ENCODE results near the gene TFPT. TPM values are rescaled to one million over a fixed set of nuclear protein-coding genes. Genes with fewer than 3 reads are reported as not detected.

TFPT gene, protein sequence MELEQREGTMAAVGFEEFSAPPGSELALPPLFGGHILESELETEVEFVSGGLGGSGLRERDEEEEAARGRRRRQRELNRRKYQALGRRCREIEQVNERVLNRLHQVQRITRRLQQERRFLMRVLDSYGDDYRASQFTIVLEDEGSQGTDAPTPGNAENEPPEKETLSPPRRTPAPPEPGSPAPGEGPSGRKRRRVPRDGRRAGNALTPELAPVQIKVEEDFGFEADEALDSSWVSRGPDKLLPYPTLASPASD
- 10.0 and 10.3 TPM in 2 replicates for total RNA-seq (2014; rRNA removed; shearing (Covaris generic))

DNA sequence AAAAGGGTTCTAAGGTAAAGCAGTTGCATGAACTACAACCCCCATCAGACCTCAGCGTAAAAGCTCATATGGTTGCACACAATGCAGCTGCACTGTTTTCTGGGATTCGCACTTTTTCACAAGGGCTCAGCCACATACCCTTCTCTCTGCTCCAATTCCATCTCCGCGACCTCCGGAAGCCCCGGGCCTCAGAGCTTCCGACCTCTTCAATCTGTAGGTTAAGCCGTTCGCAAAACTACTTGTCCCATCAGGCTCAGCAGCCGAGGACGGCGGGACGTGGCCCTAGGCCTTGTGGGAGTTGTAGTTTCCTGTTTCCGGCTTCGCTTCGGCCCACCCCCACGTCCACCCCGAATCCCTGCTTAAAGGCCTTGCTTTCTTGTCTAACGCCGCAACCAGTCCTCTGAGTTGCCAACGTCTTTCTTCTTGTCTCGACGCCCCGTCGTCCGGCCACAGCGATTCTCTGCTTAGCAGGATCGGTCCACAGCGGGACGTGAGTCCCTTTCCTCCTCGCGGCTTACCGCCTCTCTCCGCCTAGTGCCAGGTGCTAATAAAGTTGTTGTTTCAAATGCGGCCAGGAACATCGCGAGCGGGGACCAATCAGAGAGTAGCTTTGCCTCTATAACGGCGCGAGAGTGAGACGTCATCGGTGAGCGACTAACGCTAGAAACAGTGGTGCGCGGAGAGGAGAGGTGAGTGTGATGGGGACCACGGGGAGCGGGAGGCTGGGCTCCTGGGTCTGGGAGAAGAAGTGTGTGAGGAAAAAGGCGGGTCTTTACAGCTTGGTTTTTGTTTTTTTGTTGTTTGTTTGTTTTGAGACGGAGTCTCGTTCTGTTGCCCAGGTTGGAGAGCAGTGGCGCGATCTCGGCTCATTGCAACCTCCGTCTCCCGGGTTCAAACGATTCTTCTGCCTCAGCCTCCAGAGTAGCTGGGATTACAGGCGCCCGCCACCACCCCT, at the start of gene TFPT, which contains the start of gene PRPF31:
Gene TFPT, minus strand, starts transcription at position 549 of the 955 bp plus-strand sequence. Its CDS starts 388 bp downstream, at position 161.
Gene PRPF31, plus strand, starts transcription at position 646 of the 955 bp plus-strand sequence. CDS start 2,525 bp downstream, outside the sequence.
- Histone ChIP-seq H3K27me3 (no peaks in the 10 kb centered on the region), H3K9me3 (replicated peaks) (no peaks in the 10 kb centered on the region), H3K36me3 (peaks cover 12% of the 10 kb centered on the region; the same call in 1 of the 2 replicates), H3K27ac (peak within 1 kb of the TSS; percentile 72), H3K4me3 (peak within 1 kb of the TSS; percentile 69), H3K4me1 (peaks cover 3% of the 10 kb centered on the region; the same call in 1 of the 2 replicates)
- DNase-seq, result peak; percentile 96 to 99

DNA sequence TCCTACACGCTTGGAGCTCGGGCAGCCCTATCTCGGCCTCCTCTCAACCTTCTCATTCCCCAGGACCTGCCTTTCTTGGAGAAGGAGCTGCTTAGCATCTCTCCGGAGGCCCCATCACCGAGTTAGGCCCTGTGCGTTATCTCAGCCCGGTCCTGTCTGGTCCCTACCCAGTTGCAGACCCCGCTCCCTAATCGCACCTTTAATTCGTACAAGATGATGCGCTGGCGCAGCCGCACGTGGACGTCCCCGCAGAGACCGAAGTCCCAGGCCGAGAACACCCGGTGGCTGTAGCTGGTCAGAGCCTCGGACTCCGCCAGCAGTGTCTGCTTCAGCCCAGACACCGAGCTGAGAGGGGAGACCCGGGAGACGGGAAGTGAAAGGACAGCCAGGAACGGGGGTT, 49.8 kb upstream of the TFPT start:
- H3K9me3 ChIP-seq (replicated peaks), result 0 out of 2 replicates have a peak, but pooled peaks cover 4% of the 10 kb centered on the region
- H3K27ac ChIP-seq, result no peak overlapping the region
- no peak overlapping the region for H3K4me3 ChIP-seq
- H3K27me3 ChIP-seq, result no peaks in the 10 kb centered on the region
- H3K36me3 ChIP-seq, result no peaks in the 10 kb centered on the region
- H3K4me1 ChIP-seq, result no peaks in the 10 kb centered on the region; the same call in 1 of the 2 replicates
- DNase-seq, result no peak

DNA sequence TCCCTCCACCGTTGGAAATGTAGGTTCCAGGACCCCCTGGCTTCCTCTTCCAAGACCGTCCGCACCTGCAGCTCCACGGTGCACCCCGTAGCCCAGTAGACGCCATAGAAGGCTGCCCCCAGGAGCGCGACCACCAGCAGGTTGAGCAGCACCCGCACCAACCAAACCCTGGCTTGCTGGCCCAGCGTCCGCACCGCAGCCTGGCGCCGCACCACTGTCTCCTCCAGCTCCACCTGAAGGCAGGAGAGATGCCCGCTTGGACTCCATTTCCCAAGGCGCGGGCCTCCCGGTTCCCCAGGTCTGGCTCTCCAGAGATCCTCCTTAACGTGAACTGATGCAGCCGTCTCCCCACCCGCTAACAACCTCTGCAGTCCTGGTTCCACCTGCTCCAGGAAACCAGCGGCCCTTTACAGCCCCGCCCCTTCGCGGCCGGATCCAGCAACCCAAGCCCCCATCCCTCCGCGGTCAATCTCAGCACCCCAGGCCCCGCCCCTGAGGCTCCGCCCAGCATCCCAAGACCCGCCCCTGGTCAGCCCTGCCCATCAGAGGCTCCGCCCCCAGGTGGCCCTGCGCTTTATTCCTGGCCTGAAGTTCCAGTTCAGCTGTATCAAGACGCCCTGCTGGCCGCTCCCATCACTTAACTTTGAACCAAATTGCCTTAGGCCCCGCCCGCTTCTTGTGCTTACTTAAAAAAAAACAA, 49.1 kb upstream of the TFPT start:
- H3K27me3 ChIP-seq, result no peaks in the 10 kb centered on the region
- no peak for DNase-seq
- H3K4me1 ChIP-seq, result no peaks in the 10 kb centered on the region; the same call in 1 of the 2 replicates
- H3K4me3 ChIP-seq, result no peak overlapping the region
- no peaks in the 10 kb centered on the region for H3K36me3 ChIP-seq
- H3K9me3 ChIP-seq (replicated peaks), result 0 out of 2 replicates have a peak, but pooled peaks cover 4% of the 10 kb centered on the region
- H3K27ac ChIP-seq, result no peak overlapping the region

DNA sequence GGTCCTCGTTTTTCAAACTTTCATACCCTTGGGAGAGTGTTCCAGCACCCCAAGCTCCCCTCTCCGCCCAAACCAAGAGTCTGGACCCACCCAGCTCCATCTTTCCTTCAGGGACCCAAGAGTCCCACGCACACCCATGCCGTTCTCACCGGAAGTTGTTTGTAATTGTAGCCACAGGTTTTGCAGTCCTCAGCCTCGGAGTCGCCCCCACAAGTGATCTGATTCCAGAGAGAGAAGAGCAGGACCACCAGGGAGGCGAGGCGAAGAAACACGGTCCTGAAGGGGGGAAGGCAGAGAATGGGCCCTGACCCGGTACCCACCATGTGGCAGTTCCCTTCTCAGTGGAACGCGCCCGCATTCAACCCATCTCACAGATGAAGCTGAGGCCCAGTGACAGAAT, 47.4 kb upstream of the TFPT start:
- H3K9me3 ChIP-seq (replicated peaks), result 0 out of 2 replicates have a peak, but pooled peaks cover 4% of the 10 kb centered on the region
- no peaks in the 10 kb centered on the region for H3K36me3 ChIP-seq
- no peaks in the 10 kb centered on the region for H3K27me3 ChIP-seq
- H3K27ac ChIP-seq, result no peak overlapping the region
- no peak overlapping the region for H3K4me3 ChIP-seq
- H3K4me1 ChIP-seq, result peaks cover 8% of the 10 kb centered on the region
- DNase-seq, result no peak

DNA sequence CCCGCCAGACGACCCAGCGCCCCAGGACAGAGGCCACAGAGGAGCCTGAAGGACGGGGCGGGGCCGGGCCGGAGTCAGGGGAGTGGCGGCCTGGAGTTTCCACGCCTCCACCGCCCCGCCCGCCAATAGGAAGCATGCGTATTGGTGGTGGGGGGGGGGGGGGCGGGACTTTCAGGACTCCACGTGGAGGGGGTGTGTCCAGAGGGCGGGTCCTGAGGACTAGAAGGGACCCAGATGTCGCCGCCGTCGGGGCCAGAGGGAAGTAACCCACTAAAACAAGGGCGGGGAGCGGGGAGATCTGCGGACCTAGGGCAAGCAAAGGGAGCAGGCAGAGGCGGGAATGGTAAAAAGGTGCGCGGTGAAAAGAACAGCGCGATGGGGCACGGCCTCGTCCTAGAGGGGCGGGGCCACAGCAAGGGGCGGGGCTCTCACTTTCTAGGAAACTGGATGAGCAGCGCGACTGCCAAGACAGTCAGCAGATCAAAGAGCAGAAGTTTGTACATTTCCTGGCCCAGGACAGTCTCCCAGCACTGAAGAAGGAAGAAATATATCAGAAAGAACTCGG, 46.9 kb upstream of the TFPT start:
- 0 out of 2 replicates have a peak, but pooled peaks cover 4% of the 10 kb centered on the region for H3K9me3 ChIP-seq (replicated peaks)
- peaks cover 8% of the 10 kb centered on the region for H3K4me1 ChIP-seq
- H3K27ac ChIP-seq, result no peak overlapping the region
- DNase-seq, result no peak
- H3K27me3 ChIP-seq, result no peaks in the 10 kb centered on the region
- H3K36me3 ChIP-seq, result peaks cover 3% of the 10 kb centered on the region; the same call in 1 of the 2 replicates
- no peak overlapping the region for H3K4me3 ChIP-seq

DNA sequence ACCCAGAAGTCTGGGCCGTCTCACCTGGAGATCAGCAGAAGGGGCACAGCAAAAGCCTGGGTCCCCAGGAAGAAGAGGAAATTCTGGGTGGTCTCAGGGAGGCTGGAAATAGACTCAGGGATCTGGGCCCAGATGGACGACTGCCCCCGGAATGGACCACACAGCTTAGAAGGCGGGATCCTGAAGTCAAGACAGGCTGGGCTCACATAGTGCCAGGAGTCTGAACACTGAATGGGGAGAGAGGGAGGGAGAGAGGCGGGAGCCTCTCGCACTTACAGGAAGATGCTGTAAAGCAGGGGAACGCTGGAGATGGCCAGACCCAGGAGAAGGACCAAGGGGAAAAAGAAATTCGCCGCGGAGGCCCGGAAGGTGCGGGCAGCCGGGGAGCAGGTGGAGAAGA, 45.4 kb upstream of the TFPT start:
- DNase-seq, result no peak
- 0 out of 2 replicates have a peak, but pooled peaks cover 4% of the 10 kb centered on the region for H3K9me3 ChIP-seq (replicated peaks)
- H3K36me3 ChIP-seq, result peaks cover 15% of the 10 kb centered on the region
- peak overlapping the region; percentile 88 for H3K4me3 ChIP-seq
- H3K27ac ChIP-seq, result no peak overlapping the region
- peaks cover 8% of the 10 kb centered on the region for H3K4me1 ChIP-seq
- no peaks in the 10 kb centered on the region for H3K27me3 ChIP-seq

DNA sequence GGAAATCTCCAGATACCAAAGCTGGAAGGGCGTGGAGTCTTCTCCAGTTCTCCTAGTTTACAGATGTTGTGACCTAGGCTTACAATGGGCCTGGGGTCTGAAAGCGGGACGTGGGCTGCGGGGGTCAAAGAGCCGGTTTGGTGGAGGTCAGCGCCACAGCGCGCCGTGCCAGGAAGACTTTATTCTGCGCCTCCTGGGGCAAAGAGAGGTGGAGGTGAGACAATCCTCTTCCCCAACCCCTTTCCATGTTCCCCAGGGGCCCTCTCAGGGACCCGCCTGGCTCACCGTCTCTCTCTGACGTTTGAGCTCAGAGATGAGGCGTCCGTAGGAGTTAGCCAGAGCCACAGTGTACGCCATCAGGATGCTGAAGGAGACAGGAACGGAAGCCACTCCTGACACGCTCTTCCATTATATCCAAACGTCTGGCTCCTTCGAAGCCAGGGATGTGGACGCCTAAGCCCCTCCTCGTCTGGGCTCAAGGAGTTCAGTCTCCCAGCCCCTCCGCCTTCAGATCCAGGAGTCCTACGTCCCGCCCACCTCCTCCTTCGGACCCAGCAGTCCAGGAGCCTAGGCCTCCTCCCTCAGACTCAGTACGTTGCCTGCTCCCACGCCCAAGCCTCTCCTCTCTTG, 44.8 kb upstream of the TFPT start:
- H3K27me3 ChIP-seq, result no peaks in the 10 kb centered on the region
- H3K9me3 ChIP-seq (replicated peaks), result 0 out of 2 replicates have a peak, but pooled peaks cover 4% of the 10 kb centered on the region
- H3K4me3 ChIP-seq, result peak overlapping the region; percentile 88
- peak in 1 of 2 experiments; percentile 49 for DNase-seq
- peaks cover 18% of the 10 kb centered on the region for H3K36me3 ChIP-seq
- peak overlapping the region; percentile 35 for H3K27ac ChIP-seq
- peaks cover 8% of the 10 kb centered on the region for H3K4me1 ChIP-seq

DNA sequence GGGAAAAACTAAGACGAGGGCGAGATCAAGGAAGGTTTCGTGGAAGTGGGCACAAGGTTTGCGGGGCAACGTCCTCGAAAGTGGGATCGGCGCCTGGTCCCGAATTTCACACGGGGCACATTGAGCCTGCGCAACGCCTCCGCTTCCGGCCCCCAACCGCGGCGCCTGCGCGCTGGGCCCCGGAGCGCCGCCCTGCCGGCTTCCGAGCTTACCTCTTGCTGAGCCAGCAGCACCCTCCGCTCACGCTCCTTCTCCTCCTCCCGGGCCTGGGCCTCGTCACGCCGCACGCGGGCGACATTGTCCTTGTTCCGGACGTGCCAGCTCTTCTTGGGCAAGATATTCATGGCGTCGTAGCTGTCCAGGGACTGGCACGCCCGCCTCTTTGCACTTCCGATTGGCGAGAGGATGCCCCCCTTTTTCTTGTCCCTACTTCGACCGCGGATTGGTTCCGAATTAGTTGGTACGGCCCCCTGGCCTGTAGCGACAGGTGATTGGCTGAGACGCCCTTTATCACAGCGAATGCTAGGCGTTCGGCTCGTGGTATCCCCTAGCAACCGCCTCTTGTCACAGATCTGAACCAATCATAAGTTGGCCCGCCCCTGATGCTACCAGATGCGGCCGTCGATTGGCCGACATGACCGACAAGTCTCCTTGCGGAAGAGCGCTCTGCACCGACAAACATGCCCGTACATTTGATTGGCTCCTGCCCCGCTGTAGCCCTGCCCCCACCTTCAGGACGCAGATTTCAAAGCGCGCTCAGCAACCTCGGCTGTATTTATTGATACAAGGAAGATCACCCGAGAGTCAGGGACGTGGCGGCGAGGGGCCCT, 44.1 kb upstream of the TFPT start, which contains the start of gene LENG1:
Gene LENG1, minus strand, starts transcription at position 370 of the 830 bp plus-strand sequence. Its CDS starts 26 bp downstream, at position 344.
- peak within 1 kb of the TSS; percentile 88 for H3K4me3 ChIP-seq
- H3K27ac ChIP-seq, result peak within 1 kb of the TSS; percentile 78
- no peaks in the 10 kb centered on the region for H3K27me3 ChIP-seq
- DNase-seq, result peak; percentile 100
- H3K9me3 ChIP-seq (replicated peaks), result 0 out of 2 replicates have a peak, but pooled peaks cover 3% of the 10 kb centered on the region
- peaks cover 8% of the 10 kb centered on the region for H3K4me1 ChIP-seq
- peaks cover 22% of the 10 kb centered on the region for H3K36me3 ChIP-seq

DNA sequence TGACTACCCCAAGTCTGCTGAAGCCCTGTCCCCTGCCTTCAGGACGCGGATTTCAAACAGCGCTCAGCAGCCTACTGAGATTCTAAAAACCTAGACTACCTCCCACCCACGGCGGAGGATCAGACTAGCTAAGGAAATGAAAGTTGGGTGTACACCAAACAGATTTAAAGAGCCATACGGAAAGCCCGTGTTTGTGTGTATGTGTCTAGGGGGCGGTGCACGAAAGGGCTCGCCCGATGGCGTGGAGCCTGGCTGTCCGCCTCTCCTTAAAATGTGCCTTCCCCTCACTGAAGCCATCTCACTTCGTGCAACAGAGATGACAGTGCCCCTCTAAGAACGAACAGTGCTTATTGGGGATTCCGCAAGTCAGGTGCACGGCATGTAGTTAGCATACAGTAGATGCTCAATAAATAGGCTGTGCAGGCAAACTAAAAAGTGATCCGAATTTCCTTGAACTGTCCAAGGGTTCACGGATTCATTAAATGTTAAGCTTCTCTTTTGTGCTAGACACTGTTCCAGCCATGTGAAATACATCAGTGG, 43.4 kb upstream of the TFPT start:
- no peaks in the 10 kb centered on the region for H3K9me3 ChIP-seq (replicated peaks)
- H3K4me1 ChIP-seq, result peaks cover 11% of the 10 kb centered on the region
- H3K4me3 ChIP-seq, result peak overlapping the region; percentile 88
- H3K36me3 ChIP-seq, result peaks cover 28% of the 10 kb centered on the region
- no peak for DNase-seq
- H3K27ac ChIP-seq, result peak overlapping the region; percentile 78
- no peaks in the 10 kb centered on the region for H3K27me3 ChIP-seq

DNA sequence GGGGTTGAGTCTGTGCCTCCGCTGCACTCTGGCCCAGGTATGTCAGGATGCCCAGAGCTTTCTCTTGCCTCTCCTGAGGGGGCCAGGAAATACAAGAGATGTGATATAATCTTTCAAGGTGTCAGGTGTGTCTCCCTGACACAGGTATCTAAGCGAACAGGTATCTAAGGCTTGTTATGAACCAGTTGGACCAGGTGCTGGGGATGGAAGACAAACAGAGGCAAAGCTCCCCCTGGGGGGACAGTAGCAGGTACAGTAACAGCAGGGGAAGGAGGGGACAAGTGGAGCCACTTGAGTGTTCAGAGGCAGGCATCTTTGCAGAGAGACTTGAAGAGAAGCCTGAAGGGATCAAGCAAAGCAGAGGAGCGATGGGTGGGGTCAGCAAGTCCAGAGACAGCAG, 41.5 kb upstream of the TFPT start:
- no peak overlapping the region for H3K4me3 ChIP-seq
- H3K4me1 ChIP-seq, result peaks cover 19% of the 10 kb centered on the region
- H3K27me3 ChIP-seq, result no peaks in the 10 kb centered on the region
- H3K36me3 ChIP-seq, result peaks cover 48% of the 10 kb centered on the region
- DNase-seq, result no peak
- H3K27ac ChIP-seq, result no peak overlapping the region
- H3K9me3 ChIP-seq (replicated peaks), result no peaks in the 10 kb centered on the region

DNA sequence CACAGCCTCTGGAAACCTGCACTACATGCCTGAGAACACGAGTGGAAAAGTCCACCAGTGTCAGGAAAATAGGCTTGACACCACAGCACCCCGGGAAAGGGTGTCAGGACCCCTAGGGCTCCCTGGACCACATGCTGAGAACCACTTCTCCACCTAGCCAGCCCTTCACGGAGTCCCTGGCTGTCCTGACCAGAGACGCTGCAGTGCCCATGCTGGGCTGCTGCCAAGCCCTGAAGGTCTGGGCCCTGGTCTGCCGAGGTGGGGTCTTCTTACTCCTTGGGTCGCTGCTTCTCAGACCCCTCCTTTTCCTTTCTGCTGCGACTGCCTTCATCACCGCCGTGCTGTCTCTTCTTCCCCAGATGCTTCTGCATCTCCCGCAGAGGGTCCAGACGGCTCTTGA, 41.0 kb upstream of the TFPT start:
- Histone ChIP-seq H3K27me3 (no peaks in the 10 kb centered on the region), H3K9me3 (replicated peaks) (no peaks in the 10 kb centered on the region), H3K4me3 (no peak overlapping the region), H3K36me3 (peaks cover 52% of the 10 kb centered on the region), H3K27ac (no peak overlapping the region), H3K4me1 (peaks cover 19% of the 10 kb centered on the region)
- DNase-seq, result no peak

DNA sequence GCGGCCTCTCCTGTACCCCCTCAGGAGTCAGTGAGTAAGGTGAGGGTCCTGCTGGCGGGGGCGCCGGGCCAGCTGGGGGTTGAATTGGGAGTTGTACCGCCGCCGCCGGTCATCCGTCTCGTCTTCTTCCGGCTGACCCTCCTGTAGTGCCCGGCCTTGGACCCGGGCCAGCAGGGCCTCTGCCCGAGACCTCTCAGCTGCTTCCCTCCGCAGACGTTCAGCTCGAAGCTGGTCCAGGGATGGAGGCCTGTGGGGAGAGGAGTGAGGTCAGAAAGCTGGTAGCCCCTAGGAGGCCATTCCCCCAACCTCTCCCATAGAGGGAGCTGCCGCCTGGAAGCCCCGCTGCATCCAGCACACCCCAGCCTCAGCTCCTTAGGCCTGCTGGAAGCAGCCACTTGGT, 40.2 kb upstream of the TFPT start:
- no peak for DNase-seq
- Histone ChIP-seq H3K27me3 (no peaks in the 10 kb centered on the region), H3K9me3 (replicated peaks) (no peaks in the 10 kb centered on the region), H3K27ac (no peak overlapping the region), H3K4me3 (no peak overlapping the region), H3K4me1 (peaks cover 19% of the 10 kb centered on the region), H3K36me3 (peaks cover 52% of the 10 kb centered on the region)

All from SJCRH30 (cell line).